Activated B cell treated with CpG ODN at 0.5 μM for 24 hours (primary cell): ENCODE data around the gene LIPG. TPM values are rescaled to one million over a fixed set of nuclear protein-coding genes. Genes with fewer than 3 reads are reported as not detected.

Experiments used
- ATAC-seq: fragments of 200-7000 bp; cut with Tn5 transposase; one replicate; pipeline ENCODE4 v1.10.0; 2021; ENCODE audit warnings: low read depth, mild to moderate bottlenecking, moderate library complexity
- CTCF ChIA-PET: fragments of 350-600 bp; sonication (Branson Sonifier 250); formaldehyde crosslinking; loops from one replicate; lab custom pipeline; 2021; ENCODE audit warnings: antibody characterized with exemption; lab: Charles Lee
- POLR2A ChIA-PET: fragments of 350-600 bp; sonication (Branson Sonifier 250); formaldehyde crosslinking; loops from one replicate; lab custom pipeline; 2021; ENCODE audit warnings: antibody characterized with exemption; lab: Charles Lee
- DNase-seq: peaks from one replicate; pipeline ENCODE4 v3.0.0; 2022
- H3K27ac Mint-ChIP-seq: one replicate; pipeline ENCODE4 v1.8.0; 2020; ENCODE audit warnings: mixed read lengths
- H3K27me3 Mint-ChIP-seq: one replicate; pipeline ENCODE4 v1.8.0; 2021; ENCODE audit warnings: mixed read lengths
- H3K36me3 Mint-ChIP-seq: one replicate; pipeline ENCODE4 v1.8.0; 2021; ENCODE audit warnings: low read depth, mixed read lengths
- H3K4me1 Mint-ChIP-seq: one replicate; pipeline ENCODE4 v1.8.0; 2021; ENCODE audit warnings: mixed read lengths
- H3K4me3 Mint-ChIP-seq: one replicate; pipeline ENCODE4 v1.8.0; 2020; ENCODE audit warnings: mild to moderate bottlenecking, mixed read lengths
- H3K9me3 Mint-ChIP-seq: one replicate; pipeline ENCODE4 v1.8.0; 2020; ENCODE audit warnings: mixed read lengths
- intact Hi-C: fragments of 100-400 bp; cut with micrococcal nuclease; formaldehyde crosslinking; loops from one replicate; pipeline ENCODE4 v1.15.1; 2024
- total RNA-seq: library from RNA; stranded (reverse); gene quantifications from 2 replicates; pipeline ENCODE4 v1.2.3, GENCODE V29; 2022
- TF ChIP-seq, protein P1 (sequence below): fragments of 200-600 bp; IDR thresholded peaks from one replicate; pipeline ENCODE4 v1.8.0; 2022; ENCODE audit warnings: antibody characterized with exemption, mild to moderate bottlenecking

Gene LIPG
- total RNA-seq, 1 donor from 2014 or later, result 0.29 TPM

DNA sequence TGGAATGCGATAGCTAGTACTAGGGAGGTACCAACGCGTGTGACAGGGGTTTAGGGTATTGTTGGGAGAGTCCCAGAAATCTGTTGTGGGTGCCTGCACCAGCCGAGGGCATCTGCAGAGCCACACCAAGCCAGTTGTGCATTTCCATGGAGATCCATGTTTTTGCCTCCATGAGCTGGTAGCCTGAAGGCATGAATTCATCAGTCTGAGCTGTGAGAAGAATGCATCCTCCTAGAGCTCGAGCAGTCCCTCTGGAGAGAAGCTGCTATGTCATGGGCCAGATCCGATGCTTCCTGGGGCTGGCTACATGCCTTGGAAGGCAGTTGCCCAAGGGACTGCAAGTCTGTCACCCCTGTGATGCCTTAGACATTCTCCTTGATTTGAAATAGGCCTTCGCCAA lies 57.9 kb downstream of the LIPG start:
- no peak for DNase-seq
- no peaks in the 10 kb centered on the region for H3K36me3 Mint-ChIP-seq
- POLR2A ChIA-PET, result no interaction called here
- H3K27me3 Mint-ChIP-seq, result peaks cover 17% of the 10 kb centered on the region
- H3K9me3 Mint-ChIP-seq, result no peaks in the 10 kb centered on the region
- TF ChIP-seq, protein P1, sequence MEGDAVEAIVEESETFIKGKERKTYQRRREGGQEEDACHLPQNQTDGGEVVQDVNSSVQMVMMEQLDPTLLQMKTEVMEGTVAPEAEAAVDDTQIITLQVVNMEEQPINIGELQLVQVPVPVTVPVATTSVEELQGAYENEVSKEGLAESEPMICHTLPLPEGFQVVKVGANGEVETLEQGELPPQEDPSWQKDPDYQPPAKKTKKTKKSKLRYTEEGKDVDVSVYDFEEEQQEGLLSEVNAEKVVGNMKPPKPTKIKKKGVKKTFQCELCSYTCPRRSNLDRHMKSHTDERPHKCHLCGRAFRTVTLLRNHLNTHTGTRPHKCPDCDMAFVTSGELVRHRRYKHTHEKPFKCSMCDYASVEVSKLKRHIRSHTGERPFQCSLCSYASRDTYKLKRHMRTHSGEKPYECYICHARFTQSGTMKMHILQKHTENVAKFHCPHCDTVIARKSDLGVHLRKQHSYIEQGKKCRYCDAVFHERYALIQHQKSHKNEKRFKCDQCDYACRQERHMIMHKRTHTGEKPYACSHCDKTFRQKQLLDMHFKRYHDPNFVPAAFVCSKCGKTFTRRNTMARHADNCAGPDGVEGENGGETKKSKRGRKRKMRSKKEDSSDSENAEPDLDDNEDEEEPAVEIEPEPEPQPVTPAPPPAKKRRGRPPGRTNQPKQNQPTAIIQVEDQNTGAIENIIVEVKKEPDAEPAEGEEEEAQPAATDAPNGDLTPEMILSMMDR, result no peak
- ATAC-seq, result no peak
- no peak overlapping the region for H3K4me3 Mint-ChIP-seq
- CTCF ChIA-PET, result no interaction called here
- intact Hi-C loops, result no loop called here
- H3K4me1 Mint-ChIP-seq, result no peaks in the 10 kb centered on the region
- no peak overlapping the region for H3K27ac Mint-ChIP-seq

DNA sequence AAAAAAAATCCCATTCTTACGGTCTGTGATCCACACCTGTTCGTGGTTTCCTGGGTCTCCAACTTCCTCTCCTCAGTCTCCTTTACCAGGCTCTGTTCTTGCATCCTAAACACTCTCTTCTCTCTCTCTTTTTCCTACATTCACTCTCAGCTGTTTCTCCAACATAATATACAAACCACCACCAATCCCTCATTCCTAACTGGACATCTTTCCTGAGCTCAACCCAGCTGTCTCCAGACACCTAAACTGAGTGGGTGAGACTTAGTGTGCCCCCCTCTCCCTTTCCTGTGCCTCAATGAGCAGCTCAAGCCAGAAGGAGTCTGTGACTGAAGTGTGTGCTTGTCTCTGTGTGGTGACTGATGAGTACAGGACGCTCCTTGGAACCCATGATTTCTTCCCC lies 59.4 kb downstream of the LIPG start:
- intact Hi-C loops, result no loop called here
- POLR2A ChIA-PET, result no interaction called here
- Mint-ChIP-seq H3K4me3 (no peak overlapping the region), H3K36me3 (no peaks in the 10 kb centered on the region), H3K4me1 (no peaks in the 10 kb centered on the region), H3K27ac (no peak overlapping the region), H3K9me3 (no peaks in the 10 kb centered on the region), H3K27me3 (peaks cover 17% of the 10 kb centered on the region)
- TF ChIP-seq, protein P1, result no peak
- DNase-seq, result no peak
- CTCF ChIA-PET, result no interaction called here
- no peak for ATAC-seq

DNA sequence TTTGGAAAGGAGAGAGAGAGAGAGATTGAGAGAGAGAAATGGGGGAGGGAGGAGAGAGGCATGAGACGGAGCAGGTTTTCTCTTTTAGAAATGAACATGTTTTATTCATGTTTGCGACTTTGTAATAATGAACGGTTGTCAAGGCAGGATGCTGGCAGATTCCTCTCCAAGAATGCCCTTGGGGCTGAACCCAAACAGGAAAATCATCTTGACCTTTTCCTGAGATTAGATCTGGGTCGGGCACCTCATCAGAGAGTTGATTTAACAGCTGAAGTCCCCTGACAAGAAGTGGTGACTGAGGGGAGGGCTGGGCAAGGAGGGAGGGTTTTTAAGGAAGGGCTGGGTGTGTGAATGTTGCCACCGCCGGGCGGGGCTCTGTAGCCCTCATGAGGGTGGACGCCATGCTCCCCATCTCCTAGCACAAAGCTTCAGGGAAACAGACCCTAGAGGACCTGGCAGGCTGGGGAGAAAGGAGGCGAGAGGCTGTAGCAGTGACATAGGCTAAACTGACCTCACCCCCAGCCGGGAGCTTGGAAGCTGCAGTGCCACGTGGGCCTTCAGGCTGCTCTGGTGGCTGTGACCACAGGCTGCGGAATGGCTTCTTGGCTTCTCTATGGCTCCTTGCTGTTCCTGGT lies 60.0 kb downstream of the LIPG start:
- ChIA-PET CTCF (no interaction called here), POLR2A (no interaction called here)
- Mint-ChIP-seq H3K9me3 (no peaks in the 10 kb centered on the region), H3K36me3 (no peaks in the 10 kb centered on the region), H3K27ac (no peak overlapping the region), H3K27me3 (peaks cover 17% of the 10 kb centered on the region), H3K4me3 (no peak overlapping the region), H3K4me1 (no peaks in the 10 kb centered on the region)
- TF ChIP-seq, protein P1, result no peak
- intact Hi-C loops, result no loop called here
- no peak for DNase-seq
- no peak for ATAC-seq

DNA sequence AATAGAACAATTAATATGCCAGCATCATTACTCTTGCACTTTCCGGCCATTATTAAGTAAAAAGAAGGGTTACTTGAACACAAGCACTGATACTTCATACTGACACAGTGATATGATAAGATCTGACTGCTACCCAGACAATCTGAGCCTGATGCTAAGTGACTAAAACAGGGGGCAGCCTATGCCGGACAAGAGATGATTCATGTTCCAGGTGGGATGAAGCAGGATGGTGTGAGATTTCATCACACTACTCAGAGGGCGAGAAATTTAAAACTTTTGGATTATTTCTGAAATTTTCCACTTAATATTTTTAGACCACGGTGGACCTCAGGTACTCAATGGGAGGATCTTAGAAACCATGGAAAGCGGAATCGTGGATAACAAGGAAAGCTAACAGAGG lies 61.7 kb downstream of the LIPG start:
- Mint-ChIP-seq H3K9me3 (no peaks in the 10 kb centered on the region), H3K36me3 (no peaks in the 10 kb centered on the region), H3K4me1 (no peaks in the 10 kb centered on the region), H3K27me3 (peaks cover 17% of the 10 kb centered on the region), H3K4me3 (no peak overlapping the region), H3K27ac (no peak overlapping the region)
- no peak for DNase-seq
- ChIA-PET CTCF (no interaction called here), POLR2A (no interaction called here)
- TF ChIP-seq, protein P1, result no peak
- no peak for ATAC-seq
- intact Hi-C loops, result no loop called here

DNA sequence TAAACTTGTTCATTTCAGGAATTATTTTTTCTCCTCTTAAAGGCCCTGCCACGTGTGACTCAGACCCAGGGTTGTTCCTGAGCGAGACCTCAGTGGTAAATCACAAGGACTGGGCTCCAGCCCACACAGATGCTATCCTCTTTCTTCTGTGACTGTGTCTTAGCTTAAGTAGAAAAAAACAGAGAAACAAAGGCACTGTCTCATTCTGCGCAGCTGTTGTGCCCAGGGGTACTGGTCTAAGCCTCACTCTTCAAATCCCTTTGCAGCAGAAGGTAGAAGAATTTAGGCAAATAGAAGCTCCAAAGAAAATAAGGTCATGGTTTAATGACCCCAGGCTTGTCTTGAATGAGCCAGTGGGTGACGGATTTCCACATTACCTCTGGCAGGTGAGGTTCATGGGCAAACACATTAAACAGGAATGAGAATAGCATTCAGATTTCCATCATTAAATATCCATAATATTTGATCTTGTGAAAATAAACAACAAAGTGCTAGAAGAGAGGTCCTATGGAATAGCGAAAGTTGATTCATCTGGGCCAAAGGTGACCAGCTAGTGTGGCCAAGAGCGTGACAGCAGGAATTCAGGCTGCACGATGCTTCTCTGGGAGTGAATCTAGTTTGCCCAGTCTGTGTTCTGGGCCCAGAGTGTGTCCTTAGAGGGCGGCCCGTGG lies 63.3 kb downstream of the LIPG start:
- Mint-ChIP-seq H3K36me3 (no peaks in the 10 kb centered on the region), H3K27ac (no peak overlapping the region), H3K9me3 (no peaks in the 10 kb centered on the region), H3K4me3 (no peak overlapping the region), H3K4me1 (no peaks in the 10 kb centered on the region), H3K27me3 (peaks cover 18% of the 10 kb centered on the region)
- TF ChIP-seq, protein P1, result no peak
- POLR2A ChIA-PET, result no interaction called here
- ATAC-seq (no peak), DNase-seq (no peak)
- intact Hi-C loops, result no loop called here
- CTCF ChIA-PET, result no interaction called here
